ENCODE data around the gene CDK5R2. TPM values are rescaled to one million over a fixed set of nuclear protein-coding genes. Genes with fewer than 3 reads are reported as not detected.

Gene CDK5R2
- total and polyA plus RNA-seq, 12 donors, result 0.09 TPM; not detected in 11

DNA sequence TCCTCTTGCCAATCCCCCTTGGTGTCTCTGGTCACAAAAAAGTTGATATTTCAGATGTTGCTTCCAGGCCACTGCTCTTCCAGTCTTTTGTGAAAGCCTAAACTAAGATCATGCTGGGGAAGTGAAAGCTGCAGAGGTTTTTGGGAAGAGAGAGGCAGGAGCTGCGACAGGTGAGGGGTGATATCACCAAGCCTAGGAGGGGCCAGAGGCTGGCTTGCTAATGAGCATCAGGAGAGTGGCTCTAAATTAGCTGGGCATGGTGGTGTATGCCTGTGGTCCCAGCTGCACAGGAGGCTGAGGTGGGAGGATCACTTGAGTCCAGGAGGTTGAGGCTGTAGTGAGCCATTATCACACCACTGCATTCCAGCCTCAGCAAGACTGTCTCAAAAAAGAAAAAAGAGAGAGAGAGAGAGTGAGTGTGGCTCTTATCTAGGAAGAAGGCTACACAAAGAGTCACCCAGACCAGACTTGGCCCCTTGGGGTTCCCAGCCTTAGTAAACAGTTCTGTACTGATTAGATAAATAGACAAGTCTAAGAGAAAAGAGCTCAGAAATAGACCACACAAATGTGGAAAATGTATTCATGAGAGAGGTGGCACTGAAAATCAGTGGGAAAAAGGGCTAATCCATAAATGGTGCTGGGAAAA is 14.6 kb upstream of the CDK5R2 start:
- peaks cover 0 to 83% (median 45%) of the 10 kb centered on the region in 7 donors for H3K27me3 ChIP-seq
- 82 to 91% methylated on average over 1 of the region's 1 CpG for WGBS, 2 donors
- intact Hi-C loops (cut with DNase I), result no loop called here
- DNase-seq (no peak), ATAC-seq (no peak)
- no peaks in the 10 kb centered on the region for H3K4me1 ChIP-seq
- no peak overlapping the region for H3K27ac ChIP-seq
- H3K4me3 ChIP-seq, result no peak overlapping the region
- no peaks in the 10 kb centered on the region for H3K36me3 ChIP-seq
- no peaks in the 10 kb centered on the region for H3K9me3 ChIP-seq
- TF ChIP-seq, protein P1, sequence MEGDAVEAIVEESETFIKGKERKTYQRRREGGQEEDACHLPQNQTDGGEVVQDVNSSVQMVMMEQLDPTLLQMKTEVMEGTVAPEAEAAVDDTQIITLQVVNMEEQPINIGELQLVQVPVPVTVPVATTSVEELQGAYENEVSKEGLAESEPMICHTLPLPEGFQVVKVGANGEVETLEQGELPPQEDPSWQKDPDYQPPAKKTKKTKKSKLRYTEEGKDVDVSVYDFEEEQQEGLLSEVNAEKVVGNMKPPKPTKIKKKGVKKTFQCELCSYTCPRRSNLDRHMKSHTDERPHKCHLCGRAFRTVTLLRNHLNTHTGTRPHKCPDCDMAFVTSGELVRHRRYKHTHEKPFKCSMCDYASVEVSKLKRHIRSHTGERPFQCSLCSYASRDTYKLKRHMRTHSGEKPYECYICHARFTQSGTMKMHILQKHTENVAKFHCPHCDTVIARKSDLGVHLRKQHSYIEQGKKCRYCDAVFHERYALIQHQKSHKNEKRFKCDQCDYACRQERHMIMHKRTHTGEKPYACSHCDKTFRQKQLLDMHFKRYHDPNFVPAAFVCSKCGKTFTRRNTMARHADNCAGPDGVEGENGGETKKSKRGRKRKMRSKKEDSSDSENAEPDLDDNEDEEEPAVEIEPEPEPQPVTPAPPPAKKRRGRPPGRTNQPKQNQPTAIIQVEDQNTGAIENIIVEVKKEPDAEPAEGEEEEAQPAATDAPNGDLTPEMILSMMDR (IDR thresholded peaks at IDR 0.05), result no peak

DNA sequence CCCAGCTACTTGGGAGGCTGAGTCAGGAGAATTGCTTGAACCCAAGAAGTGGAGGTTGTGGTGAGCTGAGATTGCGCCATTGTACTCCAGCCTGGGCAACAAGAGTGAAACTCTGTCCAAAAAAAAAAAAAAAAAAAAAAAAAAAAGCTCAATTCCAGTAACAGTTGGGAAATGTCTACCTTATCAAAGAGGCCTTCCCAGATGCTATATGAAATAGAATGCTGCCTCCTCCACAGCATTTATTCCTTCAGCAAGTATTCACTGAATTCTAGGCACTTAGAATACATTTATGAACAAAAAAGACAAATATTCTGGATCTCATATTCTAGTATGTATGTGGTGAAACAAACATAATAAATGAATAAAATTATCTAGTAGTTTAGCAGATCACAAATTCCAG is 12.8 kb upstream of the CDK5R2 start:
- H3K27me3 ChIP-seq, result peaks cover 0 to 84% (median 47%) of the 10 kb centered on the region in 7 donors
- 83 to 94% methylated on average over 1 of the region's 1 CpG for WGBS, 2 donors
- TF ChIP-seq, protein P1 (IDR thresholded peaks at IDR 0.05), result no peak
- H3K27ac ChIP-seq, result no peak overlapping the region
- ATAC-seq (no peak), DNase-seq (no peak)
- no peaks in the 10 kb centered on the region for H3K9me3 ChIP-seq
- H3K36me3 ChIP-seq, result no peaks in the 10 kb centered on the region
- H3K4me3 ChIP-seq, result no peak overlapping the region
- intact Hi-C loops (cut with DNase I), result no loop called here
- no peaks in the 10 kb centered on the region for H3K4me1 ChIP-seq

DNA sequence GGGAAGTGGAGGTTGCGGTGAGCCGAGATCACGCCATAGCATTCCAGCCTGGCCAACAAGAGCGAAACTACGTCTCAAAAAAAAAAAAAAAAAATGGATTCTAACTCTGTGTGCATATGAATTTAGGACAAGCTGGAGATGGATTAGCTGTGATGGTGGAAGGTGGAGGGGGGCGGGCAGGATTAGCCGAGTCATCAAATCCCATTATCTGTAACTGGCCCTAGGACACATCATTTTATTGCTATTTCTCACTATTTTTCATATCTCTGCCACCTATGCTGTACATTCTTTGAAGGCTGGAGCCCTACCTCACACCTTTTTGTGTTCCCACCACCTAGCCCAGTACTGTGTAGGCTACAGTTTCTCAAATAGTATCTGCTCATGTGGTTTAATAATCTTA is 7.3 kb upstream of the CDK5R2 start:
- no peak overlapping the region for H3K27ac ChIP-seq
- 84 to 94% methylated on average over 7 of the region's 7 CpGs for WGBS, 2 donors
- H3K9me3 ChIP-seq, result no peaks in the 10 kb centered on the region
- intact Hi-C loops (cut with DNase I), result no loop called here
- peaks cover 0 to 91% (median 59%) of the 10 kb centered on the region in 7 donors for H3K27me3 ChIP-seq
- H3K4me3 ChIP-seq, result no peak overlapping the region
- no peaks in the 10 kb centered on the region for H3K4me1 ChIP-seq
- DNase-seq (no peak), ATAC-seq (no peak)
- no peaks in the 10 kb centered on the region for H3K36me3 ChIP-seq
- TF ChIP-seq, protein P1 (IDR thresholded peaks at IDR 0.05), result no peak

DNA sequence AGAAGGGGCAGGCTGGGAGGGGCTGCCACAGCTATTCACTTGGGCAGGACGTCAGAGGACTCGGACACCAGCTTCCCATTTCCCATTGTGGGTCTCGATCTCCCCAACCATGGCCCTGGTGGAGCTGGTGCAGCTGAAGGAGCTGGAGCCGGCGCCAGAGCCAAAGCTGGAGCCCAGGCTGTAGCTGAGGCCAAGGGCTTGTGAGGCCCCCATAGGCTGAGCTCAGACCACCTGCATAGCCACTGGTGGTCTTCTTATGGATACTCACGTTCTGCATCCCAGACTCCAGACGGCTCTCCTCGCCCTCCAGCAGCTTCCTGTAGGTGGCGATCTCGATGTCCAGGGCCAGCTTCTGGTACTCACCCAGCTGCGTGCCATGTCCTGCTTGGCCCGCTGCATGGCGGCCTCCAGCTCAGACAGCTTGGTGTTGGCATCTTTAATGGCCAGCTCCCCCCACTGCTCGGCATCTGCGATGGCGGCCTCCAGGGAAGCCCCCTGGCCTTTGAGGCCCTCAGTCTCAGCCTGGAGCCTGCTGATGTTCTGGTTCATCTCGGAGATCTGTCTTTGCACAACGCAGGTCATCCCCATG is 6.0 kb upstream of the CDK5R2 start:
- Histone ChIP-seq H3K4me1 (no peaks in the 10 kb centered on the region), H3K36me3 (no peaks in the 10 kb centered on the region), H3K9me3 (no peaks in the 10 kb centered on the region), H3K27me3 (peaks cover 0 to 93% (median 70%) of the 10 kb centered on the region in 7 donors), H3K27ac (no peak overlapping the region), H3K4me3 (no peak overlapping the region)
- intact Hi-C loops (cut with DNase I), result no loop called here
- TF ChIP-seq, protein P1 (IDR thresholded peaks at IDR 0.05), result no peak
- WGBS, 2 donors, result 66% methylated on average over 18 of the region's 18 CpGs
- no peak for DNase-seq
- no peak for ATAC-seq

All from heart right ventricle (tissue), 16 donors.